Left lung (tissue), 10 donors: ENCODE data around the gene KPNA3. TPM values are rescaled to one million over a fixed set of nuclear protein-coding genes. Genes with fewer than 3 reads are reported as not detected.
"Not testable (repeated sequence)": the region's sequence is repeated elsewhere in the genome, so short reads cannot be mapped to it uniquely, and the experiment has no call there.

ENCODE experiments used
- ATAC-seq: fragments of 200-7000 bp; cut with Tn5 transposase; one replicate; pipeline ENCODE4 v1.9.1; 2020; ENCODE audit warnings: moderate library complexity
- DNase-seq, 4 donors: peaks; one replicate each; pipeline ENCODE4 v3.0.0-alpha.2; 2013 to 2020
- H3K27ac ChIP-seq, 2 donors: fragments of 200-600 bp; sonication (generic) in 1 of 2; one replicate each; pipeline versions ENCODE4 v1.5.0 to v1.8.0; 2020 to 2021
- H3K27me3 ChIP-seq, 2 donors: fragments of 200-600 bp; sonication (generic) in 1 of 2; one replicate each; pipeline versions ENCODE4 v1.5.0 to v1.8.0; 2020 to 2021
- H3K36me3 ChIP-seq, 2 donors: fragments of 200-600 bp; sonication (generic) in 1 of 2; one replicate each; pipeline versions ENCODE4 v1.5.0 to v1.8.0; 2020 to 2021
- H3K4me1 ChIP-seq, 2 donors: fragments of 200-600 bp; one replicate each; pipeline ENCODE4 v1.8.0; 2021
- H3K4me3 ChIP-seq, 2 donors: fragments of 200-600 bp; sonication (generic) in 1 of 2; one replicate each; pipeline versions ENCODE4 v1.5.0 to v1.8.0; 2020 to 2021; ENCODE audit warnings: mild to moderate bottlenecking in 1 of 2
- H3K9me3 ChIP-seq, 2 donors: fragments of 200-600 bp; sonication (generic) in 1 of 2; one replicate each; pipeline versions ENCODE4 v1.5.0 to v1.8.0; 2020 to 2021
- CTCF ChIP-seq, 2 donors: fragments of 200-600 bp; sonication (generic) in 1 of 2; IDR thresholded peaks; one replicate each; pipeline versions ENCODE4 v1.5.0 to v1.8.0; 2021; ENCODE audit warnings: antibody characterized with exemption in 2 of 2
- intact Hi-C, 2 donors: fragments of 100-400 bp; cut with DNase I; formaldehyde crosslinking; loops; one replicate each; pipeline versions ENCODE4 v1.11.2 to v1.14.2; 2022
- polyA plus RNA-seq, 6 donors: library from polyadenylated mRNA; unstranded; fragments of 120-200 nt; gene quantifications; one replicate each; pipeline ENCODE4 v1.2.1, GENCODE V29; 2013; ENCODE audit not compliant: insufficient read length in 6 of 6
- total RNA-seq, 2 donors: library from RNA; stranded (reverse); fragmentation: NEBNext Ultra II Directional; extraction: Animal tissue kit (Norgen Biotek cat#: 25700); gene quantifications; one replicate each; pipeline ENCODE4 v1.2.1, GENCODE V29; 2021
- donor health status: DM: no; HTN: yes; CAD: no.
- donor health status: DM: no; HTN: no; CAD: no.

The KPNA3 gene
- total and polyA plus RNA-seq, 8 donors, result 31.5 to 42.0 (median 38.3) TPM

GRCh38 chr13:49776871-49777270 is 15.6 kb downstream of the KPNA3 start:
- ATAC-seq, result no peak
- Histone ChIP-seq H3K9me3 (no peaks in the 10 kb centered on the region), H3K4me3 (no peak overlapping the region), H3K36me3 (no peaks in the 10 kb centered on the region), H3K27me3 (no peaks in the 10 kb centered on the region), H3K4me1 (no peaks in the 10 kb centered on the region), H3K27ac (no peak overlapping the region)
- intact Hi-C loops, result no loop called here
- TF ChIP-seq CTCF (IDR thresholded peaks at IDR 0.05), result no peak
- no peak for DNase-seq

GRCh38 chr13:49774376-49775005 is 18.0 kb downstream of the KPNA3 start:
- Histone ChIP-seq H3K4me3 (no peak overlapping the region), H3K27me3 (no peaks in the 10 kb centered on the region), H3K27ac (no peak overlapping the region), H3K36me3 (no peaks in the 10 kb centered on the region), H3K4me1 (no peaks in the 10 kb centered on the region), H3K9me3 (no peaks in the 10 kb centered on the region)
- intact Hi-C loops, result no loop called here
- no peak for TF ChIP-seq CTCF (IDR thresholded peaks at IDR 0.05)
- DNase-seq, result no peak
- ATAC-seq, result no peak

- ATAC-seq (no peak), DNase-seq (no peak)
- no peaks in the 10 kb centered on the region for H3K27me3 ChIP-seq
Measured at GRCh38 chr13:49772828-49773227, 19.7 kb downstream of the KPNA3 start.

GRCh38 chr13:49761811-49762210 is 30.7 kb downstream of the KPNA3 start:
- H3K9me3 ChIP-seq, H3K4me1 ChIP-seq, DNase-seq, intact Hi-C loops, H3K27ac ChIP-seq, H3K36me3 ChIP-seq, H3K4me3 ChIP-seq, ATAC-seq, H3K27me3 ChIP-seq: not testable (repeated sequence)

More at GRCh38 chr13:49772828-49773227, 19.7 kb downstream of the KPNA3 start:
- Histone ChIP-seq H3K36me3 (no peaks in the 10 kb centered on the region), H3K4me3 (no peak overlapping the region), H3K4me1 (no peaks in the 10 kb centered on the region), H3K9me3 (no peaks in the 10 kb centered on the region), H3K27ac (no peak overlapping the region)
- TF ChIP-seq CTCF (IDR thresholded peaks at IDR 0.05), result no peak
- intact Hi-C loops, result no loop called here

GRCh38 chr13:49760558-49760957 is 31.9 kb downstream of the KPNA3 start:
- no peak for TF ChIP-seq CTCF (IDR thresholded peaks at IDR 0.05)
- no peaks in the 10 kb centered on the region for H3K36me3 ChIP-seq
- H3K27me3 ChIP-seq, result no peaks in the 10 kb centered on the region
- peaks cover 0 to 3% of the 10 kb centered on the region in 2 donors for H3K9me3 ChIP-seq
- intact Hi-C loops, result no loop called here
- H3K4me1 ChIP-seq, result no peaks in the 10 kb centered on the region
- no peak overlapping the region for H3K4me3 ChIP-seq
- H3K27ac ChIP-seq, result no peak overlapping the region
- ATAC-seq, result no peak
- DNase-seq, result no peak

GRCh38 chr13:49759503-49759902 is 33.0 kb downstream of the KPNA3 start:
- ATAC-seq, result no peak
- Histone ChIP-seq H3K36me3 (no peaks in the 10 kb centered on the region), H3K4me3 (no peak overlapping the region), H3K9me3 (peaks cover 0 to 3% of the 10 kb centered on the region in 2 donors), H3K27me3 (no peaks in the 10 kb centered on the region), H3K27ac (no peak overlapping the region), H3K4me1 (no peaks in the 10 kb centered on the region)
- TF ChIP-seq CTCF (IDR thresholded peaks at IDR 0.05), result no peak
- DNase-seq, result no peak
- intact Hi-C loops, result no loop called here
